ENCODE results near the gene KDM4C. TPM values are rescaled to one million over a fixed set of nuclear protein-coding genes. Genes with fewer than 3 reads are reported as not detected.

KDM4C gene
- total RNA-seq, 1 donor from 2014 or later, result 11.1 TPM

- no peaks in the 10 kb centered on the region for H3K27me3 ChIP-seq
- TF ChIP-seq EZH2 (IDR thresholded peaks at IDR 0.05), result no peak
- TF ChIP-seq CTCF (IDR thresholded peaks at IDR 0.05), result no peak
- no peak for TF ChIP-seq EZH2phosphoT487 (IDR thresholded peaks at IDR 0.05)
- H3K36me3 Mint-ChIP-seq, result no peaks in the 10 kb centered on the region
These were observed 184.6 kb downstream of the KDM4C start for GRCh38 chr9:6942406-6942805.

GRCh38 chr9:6943293-6943692 is 185.5 kb downstream of the KDM4C start:
- Histone ChIP-seq H3F3A (ENCODE audit: low read depth) (no peaks in the 10 kb centered on the region), H3K36me3 (no peaks in the 10 kb centered on the region), H3K27ac (no peak overlapping the region), H4K20me1 (ENCODE audit: low read depth) (no peaks in the 10 kb centered on the region), H3K27me3 (no peaks in the 10 kb centered on the region), H3K9me3 (ENCODE audit: low read depth) (no peaks in the 10 kb centered on the region), H3K4me3 (no peak overlapping the region), H3K9ac (no peak overlapping the region), H3K4me2 (no peak overlapping the region), H2AFZ (replicated peaks) (no peak overlapping the region), H3K4me1 (no peaks in the 10 kb centered on the region), H3K79me2 (ENCODE audit: low read depth) (no peaks in the 10 kb centered on the region)
- TF ChIP-seq EZH2phosphoT487 (IDR thresholded peaks at IDR 0.05), result no peak
- TF ChIP-seq EZH2 (IDR thresholded peaks at IDR 0.05), result no peak
- TF ChIP-seq CTCF (IDR thresholded peaks at IDR 0.05), result no peak
- Mint-ChIP-seq H3K4me1 (peaks cover 15% of the 10 kb centered on the region), H3K27me3 (ENCODE audit: insufficient read depth, low read depth) (no peaks in the 10 kb centered on the region), H3K27ac (no peak overlapping the region), H3K36me3 (peaks cover under 1% of the 10 kb centered on the region), H3K4me3 (no peak overlapping the region), H3K9me3 (peaks cover 3% of the 10 kb centered on the region)
- DNase-seq (ENCODE audit: low spot score), result no peak

More at GRCh38 chr9:6942406-6942805, 184.6 kb downstream of the KDM4C start:
- Histone ChIP-seq H3K9me3 (ENCODE audit: low read depth) (no peaks in the 10 kb centered on the region), H3K79me2 (ENCODE audit: low read depth) (no peaks in the 10 kb centered on the region), H2AFZ (replicated peaks) (no peak overlapping the region), H3K4me2 (no peak overlapping the region), H3K4me3 (no peak overlapping the region), H3K27ac (no peak overlapping the region), H3K36me3 (no peaks in the 10 kb centered on the region), H3K9ac (no peak overlapping the region), H4K20me1 (ENCODE audit: low read depth) (no peaks in the 10 kb centered on the region), H3K4me1 (no peaks in the 10 kb centered on the region), H3F3A (ENCODE audit: low read depth) (no peaks in the 10 kb centered on the region)
- Mint-ChIP-seq H3K4me3 (no peak overlapping the region), H3K27me3 (ENCODE audit: insufficient read depth, low read depth) (no peaks in the 10 kb centered on the region), H3K27ac (peak overlapping the region; percentile 10), H3K9me3 (no peaks in the 10 kb centered on the region), H3K4me1 (peaks cover 15% of the 10 kb centered on the region)
- no peak for DNase-seq (ENCODE audit: low spot score)

- no peak for TF ChIP-seq EZH2phosphoT487 (IDR thresholded peaks at IDR 0.05)
- TF ChIP-seq CTCF (IDR thresholded peaks at IDR 0.05), result no peak
- TF ChIP-seq EZH2 (IDR thresholded peaks at IDR 0.05), result no peak
- H3K27me3 Mint-ChIP-seq (ENCODE audit: insufficient read depth, low read depth), result no peaks in the 10 kb centered on the region
- Histone ChIP-seq H3K9me3 (ENCODE audit: low read depth) (no peaks in the 10 kb centered on the region), H4K20me1 (ENCODE audit: low read depth) (no peaks in the 10 kb centered on the region), H3K9ac (no peak overlapping the region), H3K79me2 (ENCODE audit: low read depth) (no peaks in the 10 kb centered on the region), H3K4me2 (no peak overlapping the region), H3K4me1 (no peaks in the 10 kb centered on the region), H3K27ac (no peak overlapping the region), H3F3A (ENCODE audit: low read depth) (no peaks in the 10 kb centered on the region), H2AFZ (replicated peaks) (no peak overlapping the region), H3K36me3 (no peaks in the 10 kb centered on the region), H3K27me3 (no peaks in the 10 kb centered on the region), H3K4me3 (no peak overlapping the region)
- no peak overlapping the region for H3K4me3 Mint-ChIP-seq
- H3K4me1 Mint-ChIP-seq, result peaks cover 15% of the 10 kb centered on the region
- peaks cover 4% of the 10 kb centered on the region for H3K9me3 Mint-ChIP-seq
- no peak overlapping the region for H3K27ac Mint-ChIP-seq
- H3K36me3 Mint-ChIP-seq, result peaks cover 1% of the 10 kb centered on the region
- no peak for DNase-seq (ENCODE audit: low spot score)
These were observed 186.3 kb downstream of the KDM4C start for GRCh38 chr9:6944093-6944551.

Measured in neural progenitor cell (in vitro differentiated cells).